ENCODE measurements around the gene RTEL1.
"Not testable (repeated sequence)": the region's sequence is repeated elsewhere in the genome, so short reads cannot be mapped to it uniquely, and the experiment has no call there.

RTEL1 gene

DNA sequence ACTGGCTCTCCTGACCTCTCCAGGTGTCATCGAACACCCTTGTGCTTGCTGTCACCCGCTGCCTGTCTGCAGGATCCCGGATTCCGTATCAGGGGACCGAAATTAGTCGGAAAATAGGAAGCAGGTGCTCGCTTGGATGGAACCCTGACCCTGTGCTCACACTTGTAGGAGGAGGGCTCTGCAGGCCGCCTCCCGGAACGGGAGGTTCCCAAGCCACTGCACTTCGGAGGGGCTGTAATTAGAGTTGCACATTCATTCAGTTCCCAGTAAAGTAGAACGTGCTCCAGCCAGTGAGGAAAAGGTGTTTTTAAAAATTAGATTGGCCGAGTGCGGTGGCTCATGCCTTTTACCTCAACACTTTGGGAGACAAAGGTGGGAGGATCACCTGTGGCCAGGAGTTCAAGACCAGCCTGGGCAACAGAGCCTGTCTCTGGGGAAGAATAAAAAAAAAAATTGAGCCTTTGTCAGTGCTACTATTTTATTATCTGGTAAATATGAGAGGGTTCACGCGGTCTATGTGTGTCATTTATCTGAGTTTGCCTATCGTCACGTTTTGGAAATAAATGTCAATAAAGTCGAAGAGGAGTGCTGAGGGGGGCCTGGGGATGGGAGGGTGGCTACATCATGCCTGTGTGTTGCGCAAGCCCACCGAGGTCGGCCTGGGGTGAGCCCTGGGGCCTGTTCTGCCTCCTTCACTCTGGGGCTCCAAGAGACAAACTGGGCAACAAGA, 29.7 kb upstream of the RTEL1 start:
- DNase-seq, result no peak

GRCh38 chr20:63630956-63631355, 27.2 kb upstream of the RTEL1 start:
- not testable (repeated sequence) for DNase-seq

DNA sequence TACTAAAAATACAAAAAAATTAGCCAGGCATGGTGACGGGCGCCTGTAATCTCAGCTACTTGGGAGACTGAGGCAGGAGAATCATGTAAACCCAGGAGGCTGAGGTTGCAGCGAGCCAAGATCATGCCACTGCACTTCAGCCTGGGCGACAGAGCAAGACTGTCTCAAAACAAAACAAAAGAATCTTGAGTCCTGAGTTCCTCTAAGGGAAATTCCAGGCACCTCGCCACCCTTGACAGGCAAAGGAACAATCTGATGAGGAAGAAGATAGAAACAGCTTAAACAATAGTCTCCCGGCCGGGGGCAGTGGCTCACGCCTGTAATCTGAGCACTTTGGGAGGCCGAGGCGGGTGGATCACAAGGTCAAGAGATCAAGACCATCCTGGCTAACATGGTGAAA, 26.7 kb upstream of the RTEL1 start:
- not testable (repeated sequence) for DNase-seq

DNA sequence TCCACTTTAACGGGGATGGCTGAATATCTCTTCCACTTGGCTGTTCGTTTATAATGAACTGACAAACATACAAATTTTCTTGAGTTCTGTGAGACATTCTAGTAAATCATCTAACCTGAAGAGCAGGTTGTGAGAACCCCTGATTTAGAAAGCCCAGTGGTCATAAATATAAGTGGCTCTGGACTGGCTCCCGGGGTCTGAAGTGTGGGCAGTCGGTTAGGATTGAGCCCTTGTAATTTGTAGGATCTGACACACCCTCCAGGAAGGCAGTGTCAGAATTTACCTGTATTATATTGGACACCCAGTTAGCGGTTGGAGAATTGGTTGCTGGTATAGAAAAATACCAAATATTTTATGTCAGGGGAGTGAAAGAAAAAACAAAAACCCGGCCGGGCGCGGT, 24.4 kb upstream of the RTEL1 start:
- no peak for DNase-seq

DNA sequence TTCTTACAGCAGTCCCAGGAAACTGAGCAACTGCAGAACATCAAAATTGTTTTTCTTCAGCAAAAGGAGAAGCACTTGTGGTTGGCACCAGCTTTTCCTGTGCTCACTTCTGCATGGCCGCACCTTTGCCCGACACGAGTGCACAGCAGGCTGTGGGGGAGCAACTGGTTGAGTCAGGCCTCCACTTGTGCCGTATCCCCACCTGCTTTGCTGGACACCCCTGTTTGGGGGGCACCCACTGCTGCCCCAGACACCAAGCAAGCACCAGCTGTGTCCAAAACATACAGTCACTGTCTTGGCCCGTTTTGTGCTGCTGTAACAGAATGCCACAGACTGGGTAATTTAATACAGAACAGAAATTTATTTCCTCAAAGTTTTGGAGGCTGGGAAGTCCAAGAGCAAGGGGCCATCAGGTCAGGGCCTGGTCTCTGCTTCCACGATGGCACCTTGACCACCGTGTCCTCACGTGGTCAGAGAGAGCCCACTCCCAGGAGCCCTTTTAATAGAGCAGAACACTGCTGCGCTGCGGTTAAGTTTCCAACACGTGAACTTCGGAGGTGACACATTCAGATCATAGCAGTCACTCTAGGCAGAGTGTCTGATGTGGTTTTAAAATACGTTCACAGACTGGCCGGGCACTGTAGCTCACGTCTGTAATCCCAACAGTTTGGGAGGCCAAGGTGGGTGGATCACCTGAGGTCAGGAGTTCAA, 22.5 kb upstream of the RTEL1 start:
- peak; percentile 60 for DNase-seq

DNA sequence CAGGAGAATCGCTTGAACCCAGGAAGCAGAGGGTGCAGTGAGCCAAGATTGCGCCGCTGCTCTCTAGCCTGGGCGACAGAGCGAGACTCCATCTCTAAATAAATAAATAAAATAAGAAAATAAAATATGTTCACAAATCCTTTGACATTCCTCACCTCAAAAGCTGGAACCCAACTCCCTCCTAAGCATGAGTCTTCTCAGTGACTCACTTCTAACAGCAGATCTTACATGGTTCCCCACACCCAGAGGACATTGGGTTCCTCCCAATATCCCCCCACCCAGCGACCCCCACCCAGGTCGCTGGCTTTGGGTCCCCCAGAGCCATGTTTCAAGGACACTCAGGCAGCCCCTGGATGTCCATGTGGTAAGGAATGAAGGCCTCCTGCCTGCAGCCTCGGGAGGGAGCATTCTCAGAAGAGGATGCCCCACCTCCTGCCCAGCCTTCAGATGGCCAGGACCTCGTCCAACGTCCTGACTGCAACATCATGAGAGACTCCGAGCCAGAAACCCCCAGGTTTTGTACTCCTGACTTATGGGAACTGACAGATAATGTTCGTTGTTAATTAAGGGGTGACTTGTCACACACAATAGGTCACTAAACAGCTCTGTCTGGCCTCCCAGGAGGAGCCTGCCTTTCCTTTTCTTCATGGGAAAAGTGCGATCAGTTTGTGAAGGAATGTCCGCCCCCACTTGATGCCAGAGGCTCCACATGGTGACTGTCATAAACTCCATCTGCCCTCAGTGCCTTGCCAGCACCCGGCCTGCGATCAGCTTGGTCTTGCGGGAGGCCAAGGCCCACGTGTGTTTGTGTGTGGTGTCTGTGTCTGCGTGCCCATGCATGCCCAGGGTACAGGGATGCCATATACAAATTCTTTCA, 21.1 kb upstream of the RTEL1 start:
- DNase-seq, result no peak

- peak; percentile 58 for DNase-seq
These were observed 18.8 kb upstream of the RTEL1 start for GRCh38 chr20:63639093-63639975.

GRCh38 chr20:63640086-63640485, 18.0 kb upstream of the RTEL1 start:
- DNase-seq, result no peak

DNA sequence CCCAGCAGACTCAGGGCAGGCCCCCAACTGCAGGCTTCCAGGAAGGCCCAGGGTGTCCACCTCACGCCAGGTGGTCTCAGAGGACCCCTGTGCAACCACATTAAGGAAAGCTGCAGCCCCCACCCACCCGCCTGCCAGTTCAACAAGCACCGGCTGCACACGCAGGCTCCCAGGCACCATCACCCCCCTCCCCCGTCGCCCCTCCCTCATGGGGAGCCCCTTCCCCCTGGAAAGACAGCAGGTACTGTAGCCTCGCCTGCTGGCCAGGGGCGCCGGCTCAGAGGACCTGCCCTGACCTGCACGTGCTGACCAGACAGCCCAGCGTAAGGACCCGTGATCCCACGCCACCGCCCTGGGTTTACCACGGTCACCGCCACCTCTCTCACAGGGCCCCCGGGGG, 17.4 kb upstream of the RTEL1 start:
- DNase-seq, result not testable (repeated sequence)

DNA sequence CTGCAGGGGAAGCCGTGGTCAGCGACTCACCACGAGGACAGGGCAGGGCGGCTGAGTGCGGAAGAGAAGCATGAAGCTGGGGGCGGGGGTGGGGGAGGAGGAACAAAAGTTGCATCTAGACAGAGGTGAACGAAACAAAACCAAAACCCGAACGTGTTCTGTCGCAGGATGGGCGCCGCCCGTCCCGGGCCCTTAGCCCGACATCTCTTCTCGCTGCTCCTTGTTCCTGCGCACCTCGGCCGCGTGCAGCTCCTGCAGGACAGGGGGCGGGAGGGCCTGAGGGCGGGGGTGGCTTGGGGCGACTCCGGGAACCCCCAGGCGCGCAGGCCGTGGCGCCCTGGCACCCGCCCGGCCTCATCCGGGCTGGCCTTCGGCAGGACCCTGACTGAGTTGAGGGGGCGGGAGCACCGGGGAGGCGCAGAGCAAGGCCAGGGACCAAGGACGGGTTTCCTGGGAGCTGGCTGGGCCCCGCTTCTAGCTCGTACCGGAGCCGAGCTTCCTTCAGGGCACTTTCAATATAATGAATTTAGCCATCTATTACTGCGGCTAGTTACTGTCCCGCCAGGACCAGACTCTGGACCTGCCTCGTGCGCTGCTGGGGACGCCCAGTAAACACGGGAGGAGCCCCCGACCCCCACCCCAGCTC, 16.8 kb upstream of the RTEL1 start:
- DNase-seq, result peak; percentile 27

GRCh38 chr20:63641792-63642523, 16.2 kb upstream of the RTEL1 start:
- DNase-seq, result peak; percentile 98

DNA sequence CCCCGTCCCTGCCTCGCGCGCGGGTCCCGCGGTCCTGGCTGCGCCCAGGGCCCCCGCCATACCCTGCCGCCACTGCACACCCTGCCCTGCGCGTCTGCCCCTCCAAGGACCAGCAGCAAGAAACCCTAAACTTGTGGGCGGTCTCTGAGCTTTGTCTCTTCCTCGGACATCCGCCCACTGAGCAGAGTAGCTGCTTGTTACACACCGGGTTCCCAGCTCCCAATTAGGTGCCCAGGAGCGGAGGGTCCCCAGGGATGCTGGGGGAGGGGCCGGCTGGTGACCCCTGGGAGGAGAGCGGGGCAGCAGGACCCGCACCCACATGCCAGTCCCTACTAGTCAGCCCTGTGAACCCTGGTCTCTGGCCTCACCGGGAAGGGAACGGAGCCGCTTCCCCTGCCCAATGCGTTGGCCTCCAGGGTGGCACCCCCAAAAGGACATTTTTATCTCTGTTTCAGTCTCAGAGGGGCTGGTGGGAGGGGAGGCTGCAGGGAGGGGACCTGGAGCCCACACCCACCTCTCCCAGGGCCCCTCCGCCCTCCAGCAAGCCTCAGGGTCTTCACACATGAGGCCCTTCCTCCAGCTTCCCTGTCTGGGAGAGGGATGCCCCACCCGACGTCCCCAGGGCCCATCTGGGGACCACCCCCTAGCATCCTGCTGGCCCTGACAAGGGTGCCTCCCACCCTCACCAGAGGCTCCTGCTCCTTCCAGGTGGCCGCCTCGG, 15.4 kb upstream of the RTEL1 start:
- DNase-seq, result no peak

- DNase-seq, result no peak
These were observed 14.6 kb upstream of the RTEL1 start for GRCh38 chr20:63643499-63643898.

- no peak for DNase-seq
These were observed 14.2 kb upstream of the RTEL1 start for GRCh38 chr20:63643946-63644345.

DNA sequence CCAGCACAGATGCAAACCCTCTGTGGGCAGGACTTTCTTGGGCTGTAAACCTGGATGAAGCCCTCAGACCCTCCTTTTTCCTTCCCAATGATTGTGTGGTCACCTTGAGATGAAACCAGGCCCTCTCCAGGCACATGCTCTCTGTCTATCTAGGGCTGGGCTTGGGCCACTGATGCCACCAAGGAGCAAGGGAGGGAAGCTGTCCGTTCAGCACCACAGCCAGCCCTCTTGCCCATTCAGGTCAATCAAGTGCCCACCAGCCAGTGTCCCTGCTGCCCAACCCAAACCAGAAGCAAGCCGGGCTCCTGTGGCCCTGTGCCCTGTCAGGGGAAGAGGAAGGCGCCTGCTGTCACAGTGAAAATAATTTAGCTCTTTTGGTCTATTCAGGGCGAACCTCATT, 12.9 kb upstream of the RTEL1 start:
- no peak for DNase-seq

DNA sequence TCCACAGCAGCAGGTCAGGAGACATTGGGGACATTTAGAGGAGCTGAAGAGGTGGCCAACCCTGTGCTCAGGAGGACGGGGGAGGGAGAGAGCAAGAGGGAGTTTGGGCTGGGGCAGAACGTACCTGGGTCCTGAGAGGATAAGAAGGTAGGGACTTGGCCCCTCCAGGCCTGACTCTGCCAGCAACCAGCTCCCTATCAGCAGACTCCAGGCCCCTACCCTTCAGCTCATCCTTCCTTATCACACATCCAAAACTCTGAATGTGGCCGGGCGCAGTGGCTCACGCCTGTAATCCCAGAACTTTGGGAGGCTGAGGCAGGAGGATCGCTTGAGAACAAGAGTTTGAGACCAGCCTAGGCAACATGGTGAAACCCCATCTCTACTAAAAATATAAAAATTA, 9.9 kb upstream of the RTEL1 start:
- DNase-seq, result no peak

GRCh38 chr20:63648895-63649589, 9.1 kb upstream of the RTEL1 start:
- DNase-seq, result no peak

GRCh38 chr20:63650486-63650885, 7.6 kb upstream of the RTEL1 start:
- not testable (repeated sequence) for DNase-seq

GRCh38 chr20:63651942-63652191, 6.2 kb upstream of the RTEL1 start:
- peak; percentile 37 for DNase-seq

Data from T-helper 9 cell (primary cell).